Ovary (tissue), 9 donors: ENCODE data around the gene ELAVL2. TPM values are rescaled to one million over a fixed set of nuclear protein-coding genes. Genes with fewer than 3 reads are reported as not detected.

Source experiments
- DNase-seq, 5 donors: peaks; one replicate each; pipeline ENCODE4 v3.0.0-alpha.2; 2019 to 2020
- H3K27ac ChIP-seq, 2 donors: fragments of 200-600 bp; one replicate each; pipeline versions ENCODE4 v1.5.1 to v1.8.0; 2019 to 2022
- H3K27me3 ChIP-seq: fragments of 200-600 bp; one replicate; pipeline ENCODE4 v1.8.0; 2022
- H3K36me3 ChIP-seq: fragments of 200-600 bp; sonication (generic); one replicate; pipeline ENCODE4 v1.5.1; 2019
- H3K4me1 ChIP-seq: one replicate; pipeline ENCODE4 v1.8.1; 2013; ENCODE audit warnings: mild to moderate bottlenecking, moderate library complexity; ENCODE audit not compliant: insufficient read depth
- H3K4me3 ChIP-seq: fragments of 200-600 bp; sonication (generic); one replicate; pipeline ENCODE4 v1.5.1; 2017
- H3K9me3 ChIP-seq, 2 donors: fragments of 200-600 bp in 1 of 2; sonication (generic) in 1 of 2; one replicate each; pipeline versions ENCODE4 v1.5.1 to v1.8.1; 2013 to 2019; ENCODE audit warnings: mild to moderate bottlenecking in 1 of 2, moderate library complexity in 1 of 2
- CTCF ChIP-seq, 3 donors: fragments of 450-650 bp in 2 of 3; fragments of 200-600 bp in 1 of 3; IDR thresholded peaks; one replicate each; pipeline versions ENCODE4 v1.5.1 to v1.8.0; 2016 to 2022; ENCODE audit warnings: antibody characterized with exemption in 3 of 3, mild to moderate bottlenecking in 1 of 3
- EP300 ChIP-seq: sonication (generic); formaldehyde crosslinking; IDR thresholded peaks from one replicate; pipeline ENCODE4 v1.6.1; 2017; ENCODE audit warnings: antibody characterized with exemption
- POLR2A ChIP-seq: fragments of 450-650 bp; IDR thresholded peaks from one replicate; pipeline ENCODE4 v1.6.1; 2017; ENCODE audit warnings: antibody characterized with exemption, mild to moderate bottlenecking, moderate library complexity
- WGBS, 3 donors: extraction: QIAGEN DNeasy Blood & Tissue Kit in 1 of 3; methylation state at CpG; one replicate each; pipeline versions ENCODE4 v1.1.5 to v1.1.7; 2013 to 2017; 5-methylcytosine and 5-hydroxymethylcytosine counted together
- intact Hi-C, 4 donors: fragments of 100-400 bp; cut with DNase I; formaldehyde crosslinking; loops; one replicate each; pipeline versions ENCODE4 v1.11.0 to v1.15.1; 2022 to 2023
- polyA plus RNA-seq, 2 donors: library from polyadenylated mRNA; stranded (reverse); fragments of 200-250 nt in 1 of 2; fragments of 350-450 nt in 1 of 2; fragmentation: Illumina TruSeq in 1 of 2; extraction: RNeasy Lipid Tissue Mini Kit (QIAGEN cat#74804) in 1 of 2; gene quantifications; one replicate each; pipeline ENCODE4 v1.2.3, GENCODE V29; 2013 to 2014
- total RNA-seq, 7 donors: library from RNA; depleted of rRNA in 2 of 7; stranded (reverse); fragments of >200 nt in 2 of 7; fragmentation: NEBNext Ultra II Directional in 3 of 7; extraction: Animal tissue kit (Norgen Biotek cat#: 25700) in 3 of 7; gene quantifications; one replicate each; pipeline versions ENCODE4 v1.1.0 to v1.2.4, GENCODE V29; 2016 to 2023
- donor health status: DM: no; HTN: no; CAD: no; lungs with moderate emphysema.
- donor health status: DM: no; HTN: no; CAD: no.
- donor health status: Bipolar disorder and iron deficiency.
- donor health status: DM: yes; HTN: yes; CAD: no.
- donor health status: DM: no; HTN: no; CAD: no.
- donor health status: DM: yes; HTN: yes; CAD: no.

Gene ELAVL2
- total and polyA plus RNA-seq, 9 donors: 0.36 to 1.7 (median 0.97) TPM

GRCh38 chr9:23799521-23799920, 26.5 kb downstream of the ELAVL2 start:
- no peaks in the 10 kb centered on the region for H3K27me3 ChIP-seq
- H3K36me3 ChIP-seq: no peaks in the 10 kb centered on the region
- DNase-seq: no peak
- intact Hi-C loops: no loop called here
- H3K9me3 ChIP-seq: no peaks in the 10 kb centered on the region
- H3K4me3 ChIP-seq: no peak overlapping the region
- H3K27ac ChIP-seq: no peak overlapping the region
- no peak for TF ChIP-seq EP300
- no peak for TF ChIP-seq POLR2A
- TF ChIP-seq CTCF (IDR thresholded peaks at IDR 0.05): no peak
- H3K4me1 ChIP-seq: no peaks in the 10 kb centered on the region

GRCh38 chr9:23798325-23798724, 27.7 kb downstream of the ELAVL2 start:
- DNase-seq: no peak
- H3K36me3 ChIP-seq: no peaks in the 10 kb centered on the region
- no peaks in the 10 kb centered on the region for H3K27me3 ChIP-seq
- TF ChIP-seq EP300 (no peak), POLR2A (no peak), CTCF (IDR thresholded peaks at IDR 0.05) (no peak)
- no peak overlapping the region for H3K4me3 ChIP-seq
- no peaks in the 10 kb centered on the region for H3K9me3 ChIP-seq
- no peaks in the 10 kb centered on the region for H3K4me1 ChIP-seq
- 84 to 91% (median 88%) methylated on average over 4 of the region's 4 CpGs for WGBS, 3 donors
- no peak overlapping the region for H3K27ac ChIP-seq
- intact Hi-C loops: no loop called here

GRCh38 chr9:23796209-23796608, 29.8 kb downstream of the ELAVL2 start:
- no peak overlapping the region for H3K27ac ChIP-seq
- no peaks in the 10 kb centered on the region for H3K27me3 ChIP-seq
- no peak for TF ChIP-seq POLR2A
- no peak for TF ChIP-seq CTCF (IDR thresholded peaks at IDR 0.05)
- TF ChIP-seq EP300: no peak
- DNase-seq: no peak
- no peaks in the 10 kb centered on the region for H3K36me3 ChIP-seq
- no peak overlapping the region for H3K4me3 ChIP-seq
- no peaks in the 10 kb centered on the region for H3K9me3 ChIP-seq
- no peaks in the 10 kb centered on the region for H3K4me1 ChIP-seq
- WGBS, 3 donors: 87 to 94% (median 92%) methylated on average over 3 of the region's 3 CpGs
- intact Hi-C loops: no loop called here

- H3K27ac ChIP-seq: no peak overlapping the region
- DNase-seq: no peak
- no peaks in the 10 kb centered on the region for H3K36me3 ChIP-seq
- H3K4me3 ChIP-seq: no peak overlapping the region
- no peaks in the 10 kb centered on the region for H3K9me3 ChIP-seq
- WGBS, 3 donors: 50 to 64% (median 63%) methylated on average over 9 of the region's 9 CpGs
- no peak for TF ChIP-seq EP300
- no peak for TF ChIP-seq POLR2A
- TF ChIP-seq CTCF (IDR thresholded peaks at IDR 0.05): no peak
- H3K27me3 ChIP-seq: no peaks in the 10 kb centered on the region
- no peaks in the 10 kb centered on the region for H3K4me1 ChIP-seq
- intact Hi-C loops: no loop called here
These were observed 35.4 kb downstream of the ELAVL2 start for GRCh38 chr9:23790351-23791260.
